ENCODE results near the gene LIN9. TPM values are rescaled to one million over a fixed set of nuclear protein-coding genes. Genes with fewer than 3 reads are reported as not detected.

Gene LIN9
- total and polyA plus RNA-seq, 2 of the 13 experiments (the other 11 are each of a cell fraction or from before 2014, with no cell fraction given), result 3.0 to 10.0 TPM

DNA sequence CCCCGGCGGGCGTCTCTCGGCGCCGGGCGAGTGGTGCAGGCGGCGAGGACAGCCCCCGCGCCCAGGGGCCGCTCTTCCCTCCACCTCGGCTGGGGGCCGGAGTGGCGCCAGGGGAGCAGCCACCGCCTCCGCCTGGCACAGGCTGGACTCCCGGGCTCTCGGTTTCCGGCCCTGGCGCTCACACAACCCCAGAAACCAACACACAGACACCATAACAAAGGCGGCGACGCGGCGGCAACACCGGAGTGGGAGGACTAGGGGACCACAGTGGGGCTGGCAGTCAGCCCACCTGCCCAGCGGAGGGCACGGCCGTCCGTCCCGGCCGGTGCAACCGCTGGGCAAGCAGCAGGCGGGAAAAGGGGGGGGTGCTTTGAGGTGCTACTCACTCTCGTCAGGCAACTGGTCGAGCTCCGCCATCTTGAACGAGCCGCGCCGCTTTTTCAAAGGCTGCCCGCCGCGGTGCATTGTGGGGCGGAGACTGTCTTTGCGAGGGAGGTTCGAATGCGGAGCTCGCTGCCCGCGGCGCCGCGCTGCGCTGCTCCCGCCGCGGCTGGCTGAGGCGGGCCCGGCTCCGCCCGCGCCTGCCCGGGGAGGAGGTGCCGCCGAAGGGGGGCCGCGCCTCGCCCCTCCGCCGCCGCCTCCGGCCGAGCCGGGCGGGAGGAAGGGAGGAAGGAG is at the start of gene LIN9 (continued):
- TF ChIP-seq ZNF558 (CRISPR knock-in tag; IDR thresholded peaks at IDR 0.05; ENCODE audit: borderline replicate concordance) (no peak), ZSCAN22 (CRISPR knock-in tag; IDR thresholded peaks at IDR 0.05) (no peak), NFIB (CRISPR knock-in tag; IDR thresholded peaks at IDR 0.05; ENCODE audit: borderline replicate concordance) (no peak), ZNF883 (CRISPR knock-in tag; IDR thresholded peaks at IDR 0.05; ENCODE audit: not compliant biosample characterization) (no peak), KDM3A (CRISPR knock-in tag; IDR thresholded peaks at IDR 0.05; ENCODE audit: low read depth) (no peak), ZNF10 (CRISPR knock-in tag; IDR thresholded peaks at IDR 0.05; ENCODE audit: borderline replicate concordance, low read depth) (no peak), ZNF7 (CRISPR knock-in tag; IDR thresholded peaks at IDR 0.05) (no peak), REPIN1 (CRISPR knock-in tag; IDR thresholded peaks at IDR 0.05; ENCODE audit: borderline replicate concordance, low read depth) (peak; percentile 90), ZNF790 (CRISPR knock-in tag; IDR thresholded peaks at IDR 0.05; ENCODE audit: borderline replicate concordance) (no peak), HOXA7 (CRISPR knock-in tag; IDR thresholded peaks at IDR 0.05) (0 out of 2 replicates have a peak, but pooled peaks have one; percentile 40), PHF5A (CRISPR knock-in tag; IDR thresholded peaks at IDR 0.05; ENCODE audit: low read depth, unreplicated experiment) (no peak)
- TF ChIP-seq, protein P1, sequence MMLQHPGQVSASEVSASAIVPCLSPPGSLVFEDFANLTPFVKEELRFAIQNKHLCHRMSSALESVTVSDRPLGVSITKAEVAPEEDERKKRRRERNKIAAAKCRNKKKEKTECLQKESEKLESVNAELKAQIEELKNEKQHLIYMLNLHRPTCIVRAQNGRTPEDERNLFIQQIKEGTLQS (CRISPR knock-in tag; IDR thresholded peaks at IDR 0.05), result no peak; the same call in 1 of the 2 replicates
- TF ChIP-seq, protein P2, sequence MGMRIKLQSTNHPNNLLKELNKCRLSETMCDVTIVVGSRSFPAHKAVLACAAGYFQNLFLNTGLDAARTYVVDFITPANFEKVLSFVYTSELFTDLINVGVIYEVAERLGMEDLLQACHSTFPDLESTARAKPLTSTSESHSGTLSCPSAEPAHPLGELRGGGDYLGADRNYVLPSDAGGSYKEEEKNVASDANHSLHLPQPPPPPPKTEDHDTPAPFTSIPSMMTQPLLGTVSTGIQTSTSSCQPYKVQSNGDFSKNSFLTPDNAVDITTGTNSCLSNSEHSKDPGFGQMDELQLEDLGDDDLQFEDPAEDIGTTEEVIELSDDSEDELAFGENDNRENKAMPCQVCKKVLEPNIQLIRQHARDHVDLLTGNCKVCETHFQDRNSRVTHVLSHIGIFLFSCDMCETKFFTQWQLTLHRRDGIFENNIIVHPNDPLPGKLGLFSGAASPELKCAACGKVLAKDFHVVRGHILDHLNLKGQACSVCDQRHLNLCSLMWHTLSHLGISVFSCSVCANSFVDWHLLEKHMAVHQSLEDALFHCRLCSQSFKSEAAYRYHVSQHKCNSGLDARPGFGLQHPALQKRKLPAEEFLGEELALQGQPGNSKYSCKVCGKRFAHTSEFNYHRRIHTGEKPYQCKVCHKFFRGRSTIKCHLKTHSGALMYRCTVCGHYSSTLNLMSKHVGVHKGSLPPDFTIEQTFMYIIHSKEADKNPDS (CRISPR knock-in tag; IDR thresholded peaks at IDR 0.05), result no peak
- TF ChIP-seq, protein P3, sequence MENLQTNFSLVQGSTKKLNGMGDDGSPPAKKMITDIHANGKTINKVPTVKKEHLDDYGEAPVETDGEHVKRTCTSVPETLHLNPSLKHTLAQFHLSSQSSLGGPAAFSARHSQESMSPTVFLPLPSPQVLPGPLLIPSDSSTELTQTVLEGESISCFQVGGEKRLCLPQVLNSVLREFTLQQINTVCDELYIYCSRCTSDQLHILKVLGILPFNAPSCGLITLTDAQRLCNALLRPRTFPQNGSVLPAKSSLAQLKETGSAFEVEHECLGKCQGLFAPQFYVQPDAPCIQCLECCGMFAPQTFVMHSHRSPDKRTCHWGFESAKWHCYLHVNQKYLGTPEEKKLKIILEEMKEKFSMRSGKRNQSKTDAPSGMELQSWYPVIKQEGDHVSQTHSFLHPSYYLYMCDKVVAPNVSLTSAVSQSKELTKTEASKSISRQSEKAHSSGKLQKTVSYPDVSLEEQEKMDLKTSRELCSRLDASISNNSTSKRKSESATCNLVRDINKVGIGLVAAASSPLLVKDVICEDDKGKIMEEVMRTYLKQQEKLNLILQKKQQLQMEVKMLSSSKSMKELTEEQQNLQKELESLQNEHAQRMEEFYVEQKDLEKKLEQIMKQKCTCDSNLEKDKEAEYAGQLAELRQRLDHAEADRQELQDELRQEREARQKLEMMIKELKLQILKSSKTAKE (CRISPR knock-in tag; IDR thresholded peaks at IDR 0.05; ENCODE audit: borderline replicate concordance), result peak; percentile 24; the same call in 1 of the 2 replicates
- TF ChIP-seq, protein P4, sequence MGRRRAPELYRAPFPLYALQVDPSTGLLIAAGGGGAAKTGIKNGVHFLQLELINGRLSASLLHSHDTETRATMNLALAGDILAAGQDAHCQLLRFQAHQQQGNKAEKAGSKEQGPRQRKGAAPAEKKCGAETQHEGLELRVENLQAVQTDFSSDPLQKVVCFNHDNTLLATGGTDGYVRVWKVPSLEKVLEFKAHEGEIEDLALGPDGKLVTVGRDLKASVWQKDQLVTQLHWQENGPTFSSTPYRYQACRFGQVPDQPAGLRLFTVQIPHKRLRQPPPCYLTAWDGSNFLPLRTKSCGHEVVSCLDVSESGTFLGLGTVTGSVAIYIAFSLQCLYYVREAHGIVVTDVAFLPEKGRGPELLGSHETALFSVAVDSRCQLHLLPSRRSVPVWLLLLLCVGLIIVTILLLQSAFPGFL (CRISPR knock-in tag; IDR thresholded peaks at IDR 0.05), result no peak
- TF ChIP-seq, protein P5, sequence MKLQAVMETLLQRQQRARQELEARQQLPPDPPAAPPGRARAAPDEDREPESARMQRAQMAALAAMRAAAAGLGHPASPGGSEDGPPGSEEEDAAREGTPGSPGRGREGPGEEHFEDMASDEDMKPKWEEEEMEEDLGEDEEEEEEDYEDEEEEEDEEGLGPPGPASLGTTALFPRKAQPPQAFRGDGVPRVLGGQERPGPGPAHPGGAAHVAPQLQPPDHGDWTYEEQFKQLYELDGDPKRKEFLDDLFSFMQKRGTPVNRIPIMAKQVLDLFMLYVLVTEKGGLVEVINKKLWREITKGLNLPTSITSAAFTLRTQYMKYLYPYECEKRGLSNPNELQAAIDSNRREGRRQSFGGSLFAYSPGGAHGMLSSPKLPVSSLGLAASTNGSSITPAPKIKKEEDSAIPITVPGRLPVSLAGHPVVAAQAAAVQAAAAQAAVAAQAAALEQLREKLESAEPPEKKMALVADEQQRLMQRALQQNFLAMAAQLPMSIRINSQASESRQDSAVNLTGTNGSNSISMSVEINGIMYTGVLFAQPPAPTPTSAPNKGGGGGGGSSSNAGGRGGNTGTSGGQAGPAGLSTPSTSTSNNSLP (IDR thresholded peaks at IDR 0.05; ENCODE audit: low read depth, low read length), result no peak
- TF ChIP-seq, protein P6, sequence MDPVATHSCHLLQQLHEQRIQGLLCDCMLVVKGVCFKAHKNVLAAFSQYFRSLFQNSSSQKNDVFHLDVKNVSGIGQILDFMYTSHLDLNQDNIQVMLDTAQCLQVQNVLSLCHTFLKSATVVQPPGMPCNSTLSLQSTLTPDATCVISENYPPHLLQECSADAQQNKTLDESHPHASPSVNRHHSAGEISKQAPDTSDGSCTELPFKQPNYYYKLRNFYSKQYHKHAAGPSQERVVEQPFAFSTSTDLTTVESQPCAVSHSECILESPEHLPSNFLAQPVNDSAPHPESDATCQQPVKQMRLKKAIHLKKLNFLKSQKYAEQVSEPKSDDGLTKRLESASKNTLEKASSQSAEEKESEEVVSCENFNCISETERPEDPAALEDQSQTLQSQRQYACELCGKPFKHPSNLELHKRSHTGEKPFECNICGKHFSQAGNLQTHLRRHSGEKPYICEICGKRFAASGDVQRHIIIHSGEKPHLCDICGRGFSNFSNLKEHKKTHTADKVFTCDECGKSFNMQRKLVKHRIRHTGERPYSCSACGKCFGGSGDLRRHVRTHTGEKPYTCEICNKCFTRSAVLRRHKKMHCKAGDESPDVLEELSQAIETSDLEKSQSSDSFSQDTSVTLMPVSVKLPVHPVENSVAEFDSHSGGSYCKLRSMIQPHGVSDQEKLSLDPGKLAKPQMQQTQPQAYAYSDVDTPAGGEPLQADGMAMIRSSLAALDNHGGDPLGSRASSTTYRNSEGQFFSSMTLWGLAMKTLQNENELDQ (CRISPR knock-in tag; IDR thresholded peaks at IDR 0.05; ENCODE audit: borderline replicate concordance), result no peak
